Measurements from ENCODE around the gene BCKDHB. TPM values are rescaled to one million over a fixed set of nuclear protein-coding genes. Genes with fewer than 3 reads are reported as not detected.
"Not testable (repeated sequence)": the region's sequence is repeated elsewhere in the genome, so short reads cannot be mapped to it uniquely, and the experiment has no call there.

The BCKDHB gene
- polyA plus RNA-seq (ENCODE audit: insufficient read length in 12 of 12), result 10 to 100 TPM in 11 of 12 donors, not detected in 1; 11.2 to 29.5 (median 19.5) TPM
- long read RNA-seq, donor 1, partial matches to known transcripts, result 20 of 27 reads
- long read RNA-seq, donor 1, other reads (novel, unspliced or antisense), result 0 of 27 reads
- long read RNA-seq, donor 2, partial matches to known transcripts, result 0 of 3 reads
- long read RNA-seq, donor 2, other reads (novel, unspliced or antisense), result 0 of 3 reads
- long read RNA-seq, donor 3, partial matches to known transcripts, result 0 of 3 reads
- long read RNA-seq, donor 3, other reads (novel, unspliced or antisense), result 0 of 3 reads
- long read RNA-seq, donor 4, result 0 reads
- long read RNA-seq, donor 5, transcript BCKDHB-201 (10 exons, 3,692 nt), result major isoform, 8 of 11 reads
- long read RNA-seq, donor 5, partial matches to known transcripts, result 0 of 11 reads
- long read RNA-seq, donor 5, other reads (novel, unspliced or antisense), result 0 of 11 reads
- long read RNA-seq, donor 6, partial matches to known transcripts, result 0 of 1 reads
- long read RNA-seq, donor 6, other reads (novel, unspliced or antisense), result 0 of 1 reads
- long read RNA-seq, donor 7, result 0 reads
- long read RNA-seq, donor 8, partial matches to known transcripts, result 0 of 7 reads
- long read RNA-seq, donor 8, other reads (novel, unspliced or antisense), result 0 of 7 reads
- long read RNA-seq, donor 9, partial matches to known transcripts, result 0 of 2 reads
- long read RNA-seq, donor 9, other reads (novel, unspliced or antisense), result 0 of 2 reads
- long read RNA-seq, donor 10, partial matches to known transcripts, result 12 of 16 reads
- long read RNA-seq, donor 10, other reads (novel, unspliced or antisense), result 0 of 16 reads
- long read RNA-seq, donor 11, partial matches to known transcripts, result 0 of 7 reads
- long read RNA-seq, donor 11, other reads (novel, unspliced or antisense), result 0 of 7 reads

DNA sequence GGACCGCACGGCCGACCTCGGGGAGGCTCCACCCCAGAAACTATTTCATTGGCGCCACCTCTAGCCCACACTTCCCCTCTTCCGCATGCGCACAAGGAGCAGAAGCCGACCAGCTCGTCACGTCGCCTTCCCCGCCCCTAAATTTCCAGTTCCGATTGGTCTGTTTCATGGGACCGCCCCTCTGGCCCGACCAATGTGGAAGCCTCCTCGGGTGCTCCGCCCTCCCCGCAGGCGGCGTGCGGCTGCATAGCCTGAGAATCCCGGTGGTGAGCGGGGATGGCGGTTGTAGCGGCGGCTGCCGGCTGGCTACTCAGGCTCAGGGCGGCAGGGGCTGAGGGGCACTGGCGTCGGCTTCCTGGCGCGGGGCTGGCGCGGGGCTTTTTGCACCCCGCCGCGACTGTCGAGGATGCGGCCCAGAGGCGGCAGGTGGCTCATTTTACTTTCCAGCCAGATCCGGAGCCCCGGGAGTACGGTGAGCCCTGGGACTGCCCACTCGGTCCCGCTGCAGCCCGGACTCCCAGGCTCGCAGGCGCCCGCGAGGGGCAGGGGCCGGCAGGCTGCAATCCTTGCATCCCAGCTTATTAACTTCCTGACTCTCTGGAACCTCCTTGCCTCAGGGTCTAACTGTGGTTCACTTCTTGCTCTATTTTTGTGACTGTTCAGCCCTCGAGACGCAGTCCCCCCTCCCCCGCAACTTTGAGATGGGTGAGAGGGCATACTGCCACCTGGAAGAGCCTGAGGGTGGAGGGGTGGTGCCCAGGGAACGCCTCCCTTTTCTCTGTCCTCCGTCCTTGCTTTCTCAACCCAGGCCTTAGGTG lies at the start of gene BCKDHB:
BCKDHB (plus strand) TSS at position 254 of the 818 bp plus-strand sequence; CDS start at position 277, 23 bp downstream.
- DNase-seq, result peak; percentile 99

DNA sequence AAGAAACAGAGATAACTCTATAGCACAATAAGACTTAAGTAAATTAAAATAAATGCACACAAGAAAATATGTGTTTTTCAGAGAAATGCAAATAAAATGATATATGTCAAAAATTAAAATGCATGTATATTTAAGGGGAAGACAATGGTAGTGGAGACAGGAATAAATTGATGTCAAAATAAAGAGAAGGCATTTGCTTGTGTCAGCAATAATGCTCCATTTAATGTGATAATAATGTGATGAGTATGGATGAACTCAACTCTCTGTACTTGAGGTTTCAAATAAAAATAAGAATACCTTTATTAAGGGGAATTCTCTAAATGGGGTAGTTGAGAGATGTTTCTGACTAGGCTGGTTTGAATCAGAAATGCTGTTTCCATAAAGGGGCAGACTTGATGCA lies 45.7 kb upstream of the BCKDHB start:
- DNase-seq, result no peak

DNA sequence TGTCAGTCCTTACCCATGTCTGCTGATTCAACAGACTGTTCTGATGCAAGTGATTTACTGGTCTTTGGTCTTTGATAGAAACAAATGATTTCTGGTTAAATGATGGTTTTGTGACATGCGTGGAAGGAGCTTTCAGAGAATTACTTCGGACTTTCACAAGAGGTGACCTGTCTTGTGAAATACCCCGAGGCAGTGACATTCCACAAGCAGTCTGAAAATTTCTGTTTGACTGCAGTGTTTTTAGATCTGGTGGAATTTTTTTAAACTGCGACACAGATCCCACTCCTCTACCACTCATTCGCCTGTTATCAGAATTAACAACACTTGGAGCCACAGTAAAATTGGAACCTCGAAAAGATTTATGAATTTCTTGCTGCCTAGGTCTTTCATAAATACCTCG lies 38.3 kb upstream of the BCKDHB start:
- DNase-seq, result not testable (repeated sequence)

DNA sequence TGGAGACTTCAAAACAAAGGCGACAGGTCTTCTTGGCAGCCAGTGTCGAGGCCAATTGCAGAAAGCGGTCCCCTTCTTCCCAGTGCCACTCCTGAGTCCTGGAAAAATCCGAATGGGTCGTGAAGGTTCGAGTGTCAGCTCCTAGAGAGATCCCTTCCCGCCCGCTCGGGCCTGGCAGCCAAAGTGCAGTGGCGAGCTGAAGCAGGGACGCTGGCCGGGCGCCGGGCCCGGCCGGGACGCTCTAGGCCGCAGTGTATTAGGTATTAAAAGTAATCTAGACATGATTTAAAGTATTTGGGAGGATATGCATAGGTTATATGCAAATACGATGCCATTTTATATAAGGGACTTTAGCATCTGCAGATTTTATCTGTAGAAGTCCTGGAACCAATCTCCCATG lies 36.0 kb upstream of the BCKDHB start:
- not testable (repeated sequence) for DNase-seq

DNA sequence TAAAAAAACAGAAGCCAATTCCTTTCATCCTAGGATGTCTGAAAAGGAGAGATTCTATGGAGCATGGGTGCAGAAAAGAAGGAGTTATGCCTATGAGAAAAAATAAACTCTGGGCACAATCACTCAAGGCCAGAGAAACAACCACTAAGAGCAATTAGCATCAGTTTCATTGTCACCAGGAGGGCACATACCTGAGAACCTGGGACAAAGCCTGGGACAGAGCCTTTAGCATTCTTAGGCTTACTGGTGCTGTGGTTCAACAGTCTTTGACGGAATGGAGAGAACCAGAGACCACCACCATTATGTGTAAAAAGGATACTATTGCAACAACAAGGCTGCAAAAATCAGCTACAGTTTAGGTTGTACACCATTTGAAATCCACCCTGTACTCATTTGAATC lies 29.4 kb upstream of the BCKDHB start:
- DNase-seq, result no peak

DNA sequence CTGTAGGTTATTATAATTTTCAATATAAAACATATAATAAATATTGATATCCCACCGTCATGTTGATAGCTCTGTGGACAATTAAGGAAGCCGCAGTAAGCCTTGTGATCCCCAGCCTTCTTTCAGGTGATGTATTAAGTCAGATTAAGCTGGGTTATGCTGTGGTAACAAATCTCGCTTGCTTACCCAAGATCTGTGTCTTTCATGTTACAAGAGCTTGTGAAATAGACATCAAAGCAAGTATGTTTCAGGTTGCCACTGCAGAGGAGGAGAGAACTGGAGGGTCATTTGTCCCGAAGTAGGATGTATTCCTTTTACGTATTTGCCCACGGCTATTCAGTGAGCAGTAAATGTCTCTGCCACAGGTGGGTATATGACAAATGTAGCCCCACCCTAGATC lies 17.8 kb upstream of the BCKDHB start:
- no peak for DNase-seq

DNA sequence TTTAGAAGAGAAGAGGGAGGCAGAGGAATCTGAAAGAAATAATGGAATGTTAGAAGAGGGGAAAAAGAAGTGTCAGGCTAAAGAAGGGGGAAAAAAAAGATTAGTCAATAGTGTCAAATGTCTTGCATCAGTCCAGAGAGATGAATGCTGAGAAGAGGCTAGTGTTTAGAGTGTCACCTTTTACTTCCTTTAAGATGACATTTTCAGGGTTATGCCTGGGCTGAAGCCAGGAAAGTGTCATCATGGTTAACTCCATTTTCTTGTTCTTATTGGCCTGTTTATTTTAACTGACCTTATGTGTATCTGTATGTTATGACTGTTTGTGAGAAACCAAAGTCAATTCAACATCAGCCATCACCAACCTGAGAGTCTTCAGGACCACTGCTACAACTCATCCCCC lies 15.0 kb upstream of the BCKDHB start:
- no peak for DNase-seq

DNA sequence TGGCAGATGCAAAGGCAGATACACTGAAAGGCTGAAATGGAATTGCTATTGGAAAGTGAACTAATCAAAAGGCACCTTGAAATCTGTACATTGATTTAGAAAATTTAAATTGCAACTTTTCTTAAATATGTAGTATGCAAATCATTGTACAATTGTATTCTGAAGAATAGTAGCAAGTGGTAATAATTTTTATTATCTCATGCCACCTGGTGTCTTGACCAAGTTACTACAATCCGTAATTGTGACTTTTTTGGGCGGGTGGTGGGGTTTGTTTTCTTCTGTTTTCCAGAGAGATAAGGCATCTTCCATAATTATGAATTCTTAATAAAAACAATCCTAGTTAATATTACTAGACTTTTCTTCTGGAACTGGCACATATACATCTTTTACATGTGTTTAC lies 12.5 kb upstream of the BCKDHB start:
- no peak for DNase-seq

DNA sequence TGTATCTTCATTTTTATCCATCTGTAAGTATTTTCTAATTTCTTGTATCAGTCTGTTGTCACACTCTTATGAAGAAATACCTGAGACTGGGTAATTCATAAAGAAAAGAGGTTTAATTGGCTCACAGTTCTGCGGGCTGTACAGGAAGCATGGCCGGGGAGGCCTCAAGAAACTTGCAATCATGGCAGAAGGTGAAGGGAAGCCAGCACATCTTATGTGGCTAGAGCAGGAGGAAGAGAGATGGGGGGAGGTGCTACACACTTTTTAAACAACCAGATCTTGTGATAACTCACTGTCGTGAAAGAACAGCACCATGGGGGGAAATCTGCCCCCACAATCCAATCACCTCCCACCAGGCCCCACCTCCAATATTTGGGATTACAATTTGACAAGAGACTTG lies 10.9 kb upstream of the BCKDHB start:
- DNase-seq, result no peak

DNA sequence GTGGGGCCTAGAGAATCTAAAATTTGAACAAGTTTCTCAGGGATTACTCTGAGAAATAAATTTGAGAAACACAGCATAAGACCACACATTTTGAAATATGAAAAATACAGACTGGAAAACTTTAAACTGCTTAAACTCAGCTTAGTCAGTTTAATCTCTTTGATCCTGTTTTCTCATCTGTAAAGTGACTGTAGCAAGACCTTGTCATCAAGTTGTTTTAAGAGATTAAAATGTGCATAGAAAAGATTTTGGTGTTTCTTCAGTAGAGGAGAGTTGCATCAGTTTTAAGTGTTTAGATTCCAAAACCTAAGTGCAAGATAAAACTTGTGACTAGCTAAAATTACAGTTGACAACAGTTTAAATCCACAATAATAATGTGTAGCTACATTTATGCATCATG lies 8.1 kb upstream of the BCKDHB start:
- DNase-seq, result no peak

DNA sequence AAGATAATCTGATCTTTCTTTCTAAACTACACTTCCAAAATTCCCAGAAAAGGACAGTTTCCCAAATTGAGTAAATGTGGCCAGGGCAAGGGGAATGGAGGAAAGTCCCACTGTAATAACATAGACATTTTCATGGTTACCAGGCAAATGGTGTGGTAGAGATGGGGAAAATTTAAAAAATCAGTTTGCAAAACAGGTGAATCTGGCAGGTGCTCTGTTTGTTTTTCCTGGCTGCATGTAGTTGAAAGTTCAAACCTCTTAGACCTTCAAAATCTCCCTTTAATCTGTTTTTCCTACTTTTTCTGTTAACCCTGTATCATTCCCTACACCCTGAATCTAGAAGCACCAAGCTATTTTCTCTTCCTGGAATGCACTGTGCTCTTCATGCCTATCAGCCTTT lies 2.0 kb upstream of the BCKDHB start:
- DNase-seq, result no peak

DNA sequence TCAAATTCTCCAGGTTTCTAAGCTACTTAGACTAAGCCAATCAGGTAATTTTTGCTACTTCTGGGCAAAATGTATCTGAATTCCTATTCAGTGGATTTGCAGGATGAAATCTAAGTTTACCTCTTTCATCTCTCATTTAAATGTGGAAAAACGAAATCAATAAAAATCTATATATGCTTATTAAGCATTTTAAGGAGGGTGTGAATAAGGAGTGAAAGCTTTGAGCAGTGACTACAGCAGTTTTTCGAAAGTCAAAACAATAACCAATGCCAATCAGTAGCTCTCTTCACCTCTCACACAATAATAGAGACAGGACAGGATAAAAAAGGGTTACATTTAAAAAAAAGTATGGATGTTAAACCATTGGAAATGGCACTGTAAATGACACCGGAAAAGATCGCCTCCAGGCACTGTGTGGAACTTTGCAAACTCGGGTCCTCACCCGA lies 476 bp upstream of the BCKDHB start:
- DNase-seq, result no peak

DNA sequence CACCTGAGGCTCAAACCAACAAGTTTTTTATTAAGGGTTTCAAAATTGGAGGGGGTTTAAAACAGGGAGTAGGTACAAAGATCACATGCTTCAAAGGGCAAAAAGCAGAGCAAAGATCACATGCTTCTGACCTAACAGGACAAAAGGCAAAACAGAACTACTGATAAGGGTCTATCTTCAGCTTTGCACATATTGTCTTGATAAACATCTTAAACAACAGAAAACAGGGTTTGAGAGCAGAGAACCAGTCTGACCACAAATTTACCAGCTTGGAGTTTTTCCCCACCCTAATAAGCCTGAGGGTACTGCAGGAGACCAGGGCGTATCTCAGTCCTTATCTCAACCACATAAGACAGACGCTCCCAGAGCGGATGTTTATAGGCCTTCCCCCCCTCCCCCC lies 16.1 kb downstream of the BCKDHB start:
- DNase-seq, result not testable (repeated sequence)

DNA sequence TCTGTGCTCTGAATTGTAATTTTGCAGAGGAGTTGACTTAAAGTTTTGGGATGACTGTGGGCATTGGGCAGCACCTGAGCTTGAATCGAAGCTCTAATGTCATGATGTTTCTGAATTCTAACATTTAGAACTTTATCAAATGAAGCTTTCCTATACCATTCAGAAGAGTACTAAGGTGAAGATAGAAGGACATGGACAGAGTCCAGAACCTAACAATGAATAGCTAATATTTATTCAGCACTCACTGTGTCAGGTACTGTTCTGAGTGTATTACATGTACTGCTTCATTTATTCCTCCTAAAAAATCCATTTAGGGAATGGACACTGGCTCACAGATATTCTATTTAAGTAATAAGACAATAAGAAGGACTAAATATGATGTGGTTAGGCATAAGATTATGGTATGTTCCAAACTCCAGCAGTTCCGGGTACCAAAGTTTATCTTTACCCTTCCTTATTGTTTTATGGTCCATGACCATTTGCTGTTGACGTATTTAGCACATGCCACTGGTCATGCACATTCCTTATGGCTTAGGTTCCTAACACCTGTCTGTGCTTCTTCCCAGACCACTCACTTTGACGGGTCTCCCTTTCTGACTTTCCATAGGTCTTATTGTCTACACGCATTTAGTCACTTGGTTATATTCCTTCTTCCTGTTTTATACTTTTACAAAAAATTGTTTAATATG lies 20.3 kb downstream of the BCKDHB start:
- DNase-seq, result no peak

DNA sequence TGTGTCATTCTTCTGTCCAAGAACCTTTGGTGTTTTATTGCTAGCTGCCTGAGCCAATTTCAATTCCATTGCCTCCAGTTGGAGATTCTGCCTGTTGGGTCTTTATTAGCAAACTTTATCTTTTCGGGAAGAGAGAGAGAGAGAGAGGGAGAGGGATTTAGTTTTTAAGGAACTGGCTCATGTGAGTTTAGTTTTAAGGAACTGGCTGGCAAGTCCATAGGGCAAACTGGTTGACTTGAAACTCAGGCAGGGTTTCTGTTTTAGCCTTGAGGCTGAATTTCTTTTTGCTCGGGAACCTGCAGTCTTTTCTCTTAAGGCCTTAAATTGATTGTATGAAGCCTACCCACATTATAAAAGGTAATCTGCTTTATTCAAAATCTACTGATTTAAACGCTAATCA lies 23.0 kb downstream of the BCKDHB start:
- DNase-seq, result no peak

DNA sequence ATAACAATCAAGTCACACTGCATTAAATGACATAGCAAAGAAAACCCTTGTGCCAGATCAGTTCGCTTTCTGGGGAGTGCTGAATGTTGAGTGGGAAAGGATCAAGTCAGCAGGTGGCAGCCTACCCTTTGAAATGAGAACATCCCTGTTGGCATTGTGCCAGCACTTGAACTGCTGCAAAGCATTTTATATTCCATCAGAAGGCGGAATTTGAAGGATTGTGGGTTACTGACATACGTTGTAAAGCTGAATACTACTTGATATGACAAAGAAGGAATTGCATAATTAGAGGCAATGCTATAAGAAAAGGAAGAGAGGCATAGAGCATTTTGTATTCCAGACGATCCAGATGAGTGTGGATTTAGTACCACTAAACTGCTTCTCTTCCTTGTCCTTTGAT lies 26.5 kb downstream of the BCKDHB start:
- peak; percentile 74 for DNase-seq

DNA sequence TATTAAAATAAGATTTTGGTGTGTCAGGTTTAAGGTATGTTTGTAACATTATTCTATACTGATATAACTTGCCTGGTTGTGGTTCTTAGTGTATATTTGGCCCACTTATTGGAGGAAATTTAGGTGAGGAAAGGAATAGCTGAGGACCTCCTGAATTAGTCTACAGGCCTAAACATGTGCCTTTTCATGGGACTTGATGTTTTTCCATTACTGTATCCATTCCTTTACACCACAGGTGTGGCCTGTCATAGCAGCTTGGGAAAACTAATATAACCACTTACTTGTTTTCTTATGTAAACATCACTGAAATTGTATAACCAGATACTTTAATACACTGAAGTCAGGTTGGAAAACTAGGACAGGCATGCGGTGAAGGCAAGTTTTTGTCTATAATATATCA lies 27.6 kb downstream of the BCKDHB start:
- DNase-seq, result no peak

DNA sequence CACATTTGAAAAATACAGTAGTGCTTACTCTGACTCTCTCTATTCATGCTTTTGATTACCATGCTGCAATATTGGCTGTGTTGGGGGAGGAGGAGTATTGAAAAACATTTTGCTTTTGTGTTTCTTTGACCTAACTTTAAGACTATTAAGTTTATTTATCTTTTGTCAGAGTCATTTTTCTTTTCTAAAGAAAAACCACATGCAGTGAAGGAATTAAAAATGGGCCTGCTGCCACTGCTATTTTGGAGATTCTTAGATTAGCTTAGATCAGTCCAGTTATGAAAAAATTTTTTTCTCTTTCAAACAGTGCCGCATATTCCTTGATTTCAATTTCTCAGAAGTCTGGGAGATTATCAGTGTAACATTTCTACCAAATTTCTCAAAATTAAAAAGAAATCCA lies 36.1 kb downstream of the BCKDHB start:
- DNase-seq, result no peak

DNA sequence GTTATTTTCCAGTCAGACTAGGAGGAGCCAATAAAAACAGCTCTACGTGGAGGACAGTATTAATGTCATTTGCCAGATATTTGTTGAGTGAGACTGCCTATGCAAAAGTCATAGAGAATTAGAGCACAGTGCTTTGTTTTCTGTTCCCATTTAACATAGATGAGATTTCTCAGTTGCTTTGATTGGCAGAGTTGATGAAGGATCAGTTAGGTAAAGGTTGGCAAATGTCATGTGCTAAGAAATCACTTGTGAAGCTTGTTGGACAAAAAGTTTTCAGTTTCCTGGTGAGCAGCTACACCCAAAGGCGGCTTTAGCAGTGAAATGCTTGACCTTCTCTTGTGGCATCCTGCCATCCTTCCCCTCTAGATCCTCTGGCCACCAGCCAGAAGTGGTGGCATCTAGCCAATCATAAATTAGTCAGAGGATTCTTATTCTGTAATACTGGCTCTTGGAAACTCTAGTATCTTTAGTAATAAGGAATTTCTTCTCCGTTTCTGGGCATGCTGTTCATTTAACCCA lies 37.0 kb downstream of the BCKDHB start:
- DNase-seq, result peak; percentile 59

DNA sequence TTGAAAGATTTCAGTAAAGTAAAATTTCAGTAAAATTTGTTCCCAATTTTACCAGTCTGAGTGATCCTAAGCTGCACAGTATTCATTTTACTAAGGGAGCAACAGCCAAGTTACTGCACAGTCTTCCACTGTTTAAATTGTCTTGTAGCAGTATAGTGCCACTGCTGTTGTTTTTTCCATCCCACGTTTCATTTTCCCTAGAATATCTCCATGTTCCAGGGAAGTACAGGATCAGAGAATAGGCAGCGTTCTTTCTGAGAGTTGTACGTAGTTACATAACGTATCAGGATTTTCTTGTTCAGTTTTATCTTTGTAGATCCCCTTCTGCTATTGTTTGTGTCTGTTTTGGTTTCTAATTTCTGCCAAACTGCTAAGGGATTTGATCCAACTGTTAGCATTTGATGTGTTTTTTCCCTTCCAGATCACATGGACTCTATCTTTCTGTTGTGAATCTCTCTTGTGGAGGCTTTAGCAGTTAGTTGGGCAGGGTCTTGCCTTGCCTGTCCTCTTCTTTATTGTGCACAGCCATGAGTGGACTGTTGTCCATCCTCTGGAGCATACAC lies 38.4 kb downstream of the BCKDHB start:
- DNase-seq, result no peak

DNA sequence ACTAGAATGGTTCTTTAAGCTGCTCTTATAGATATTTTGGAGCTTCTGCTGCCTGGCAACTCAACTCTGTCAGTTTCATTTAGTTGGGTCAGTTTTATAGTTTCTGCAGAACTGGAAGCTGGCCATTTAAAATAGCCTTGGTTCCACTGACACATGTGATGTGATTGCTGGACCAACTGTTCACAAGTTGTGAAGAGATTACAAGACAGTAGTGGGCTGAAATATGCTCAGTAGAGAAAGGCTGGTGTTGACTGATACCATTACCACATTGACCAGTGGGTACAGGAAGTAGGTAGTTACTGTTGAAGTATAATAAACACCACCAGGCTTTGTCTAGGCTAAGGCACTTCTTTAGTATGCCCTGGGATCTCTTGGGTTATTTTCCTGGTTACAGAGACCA lies 39.0 kb downstream of the BCKDHB start:
- no peak for DNase-seq
